Measurements from ENCODE around the gene VPS18.

VPS18 gene

GRCh38 chr15:40915679-40916078, 21.4 kb downstream of the VPS18 start:
- no peak for TF ChIP-seq TSHZ2 (CRISPR knock-in tag; IDR thresholded peaks at IDR 0.05)
- TF ChIP-seq ZC3H10 (CRISPR knock-in tag; IDR thresholded peaks at IDR 0.05) = no peak
- TF ChIP-seq ZFP30 (CRISPR knock-in tag; IDR thresholded peaks at IDR 0.05) = no peak
- no peak for TF ChIP-seq PPARA (CRISPR knock-in tag; IDR thresholded peaks at IDR 0.05; ENCODE audit: borderline replicate concordance)
- TF ChIP-seq CREB5 (CRISPR knock-in tag; IDR thresholded peaks at IDR 0.05; ENCODE audit: low read depth) = no peak
- TF ChIP-seq SNAI2 (CRISPR knock-in tag; IDR thresholded peaks at IDR 0.05) = no peak
- TF ChIP-seq ARNTL (CRISPR knock-in tag; IDR thresholded peaks at IDR 0.05; ENCODE audit: borderline replicate concordance, low read depth) = no peak
- TF ChIP-seq OSR1 (CRISPR knock-in tag; IDR thresholded peaks at IDR 0.05) = no peak
- TF ChIP-seq ESRRG (CRISPR knock-in tag; IDR thresholded peaks at IDR 0.05) = no peak
- TF ChIP-seq ZFP3 (CRISPR knock-in tag; IDR thresholded peaks at IDR 0.05) = no peak
- TF ChIP-seq POU6F1 (CRISPR knock-in tag; IDR thresholded peaks at IDR 0.05; ENCODE audit: borderline replicate concordance, low read depth) = no peak
- no peak for TF ChIP-seq TCF4 (CRISPR knock-in tag; IDR thresholded peaks at IDR 0.05; ENCODE audit: borderline replicate concordance)
- no peak for TF ChIP-seq ZNF8 (CRISPR knock-in tag; IDR thresholded peaks at IDR 0.05)
- TF ChIP-seq RARB (CRISPR knock-in tag; IDR thresholded peaks at IDR 0.05) = no peak
- TF ChIP-seq GLIS3 (CRISPR knock-in tag; IDR thresholded peaks at IDR 0.05) = no peak
- no peak for TF ChIP-seq PATZ1 (CRISPR knock-in tag; IDR thresholded peaks at IDR 0.05; ENCODE audit: borderline replicate concordance)
- TF ChIP-seq CSDC2 (CRISPR knock-in tag; IDR thresholded peaks at IDR 0.05) = no peak
- TF ChIP-seq ZNF565 (CRISPR knock-in tag; conservative IDR thresholded peaks at IDR 0.05; ENCODE audit: low read depth) = no peak
- no peak for TF ChIP-seq ISL1 (CRISPR knock-in tag; IDR thresholded peaks at IDR 0.05)
- ATAC-seq = no peak

GRCh38 chr15:40917585-40917984, 23.3 kb downstream of the VPS18 start:
- TF ChIP-seq OSR1 (CRISPR knock-in tag; IDR thresholded peaks at IDR 0.05) (no peak), ZC3H10 (CRISPR knock-in tag; IDR thresholded peaks at IDR 0.05) (no peak), ZNF70 (CRISPR knock-in tag; IDR thresholded peaks at IDR 0.05) (no peak), POU6F1 (CRISPR knock-in tag; IDR thresholded peaks at IDR 0.05; ENCODE audit: borderline replicate concordance, low read depth) (no peak), PATZ1 (CRISPR knock-in tag; IDR thresholded peaks at IDR 0.05; ENCODE audit: borderline replicate concordance) (no peak), CREB5 (CRISPR knock-in tag; IDR thresholded peaks at IDR 0.05; ENCODE audit: low read depth) (no peak), TCF4 (CRISPR knock-in tag; IDR thresholded peaks at IDR 0.05; ENCODE audit: borderline replicate concordance) (no peak), CSRNP3 (CRISPR knock-in tag; IDR thresholded peaks at IDR 0.05) (no peak)
- no peak for ATAC-seq

Data from SK-N-SH treated with all-trans-retinoic acid at 6 μM for 48 hours (cell line).